ENCODE measurements around the gene ERCC5.

ERCC5 gene

DNA sequence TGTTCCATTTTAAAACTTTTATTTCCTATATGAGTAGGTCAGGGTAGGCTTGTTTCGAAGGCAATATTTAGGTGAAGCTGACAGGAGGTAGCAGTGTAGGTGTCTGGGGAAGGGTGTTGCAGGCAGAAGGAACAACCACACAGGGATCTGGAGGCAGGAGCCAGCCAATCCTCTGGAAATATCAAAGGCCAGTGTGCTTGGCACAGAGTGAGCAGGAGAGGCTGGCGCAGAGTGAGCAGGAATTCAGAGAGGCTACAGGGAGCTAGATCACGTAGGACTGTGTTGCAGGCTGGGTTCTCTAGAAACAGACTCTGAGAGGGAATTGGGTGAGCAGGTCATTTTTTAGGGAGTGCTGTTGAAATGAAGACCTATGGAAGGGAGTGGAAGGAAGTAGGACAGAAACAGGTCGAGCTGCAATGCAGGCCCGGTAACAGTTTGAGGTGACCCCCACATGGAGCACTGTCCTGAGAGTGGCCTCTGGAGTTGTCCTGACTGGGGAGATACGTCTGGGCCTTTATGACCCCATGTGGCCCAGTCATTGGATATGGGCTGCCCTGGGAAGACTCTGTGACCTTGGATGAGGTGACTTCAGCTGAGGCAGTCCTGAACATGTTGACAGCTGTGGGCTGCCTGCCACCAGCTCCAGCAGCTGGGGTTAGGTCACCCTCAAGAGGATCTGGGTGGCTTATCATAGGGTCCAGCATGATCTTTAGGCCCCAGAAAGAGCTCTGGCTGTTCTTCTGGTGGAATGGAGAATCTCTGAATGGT, 51.7 kb downstream of the ERCC5 start:
- DNase-seq = no peak

DNA sequence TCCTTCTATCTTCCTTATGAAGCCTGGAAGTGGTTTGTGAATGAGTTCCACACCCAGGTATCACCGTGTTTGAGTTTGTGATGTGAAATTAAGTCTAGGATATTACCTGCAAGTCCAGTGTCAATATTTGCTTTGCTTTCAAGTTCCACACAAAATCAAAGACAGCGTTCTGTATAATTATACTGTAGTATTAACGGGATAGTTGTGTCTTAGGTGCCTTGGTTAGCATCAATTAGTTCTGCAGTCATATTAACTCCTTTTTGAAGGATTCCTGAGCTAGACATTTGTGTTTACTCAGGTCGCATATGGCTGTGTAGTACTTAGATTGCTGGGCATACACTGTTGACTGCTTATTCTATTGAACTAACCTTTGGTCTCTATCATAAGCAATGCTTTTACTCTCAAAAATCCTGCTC, 54.4 kb downstream of the ERCC5 start:
- DNase-seq = no peak

DNA sequence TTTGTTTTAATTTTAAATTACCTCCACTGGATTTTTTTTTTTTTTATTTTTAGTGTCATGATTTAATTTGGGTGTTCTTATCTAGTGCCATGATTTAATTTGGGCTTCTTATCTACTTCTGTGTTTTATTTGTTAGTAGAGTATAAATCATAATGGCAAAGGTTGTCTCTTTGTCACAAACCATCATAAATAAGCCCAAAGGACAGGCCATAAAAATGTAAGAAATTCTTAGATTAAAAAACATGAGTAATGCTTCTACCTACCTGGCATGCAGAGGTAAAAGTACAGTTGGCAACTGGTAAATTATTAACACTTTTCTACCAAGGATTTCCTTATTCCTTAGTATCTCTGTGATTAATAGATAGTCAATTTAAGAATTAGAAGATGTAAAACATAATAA, 55.2 kb downstream of the ERCC5 start:
- DNase-seq = no peak

DNA sequence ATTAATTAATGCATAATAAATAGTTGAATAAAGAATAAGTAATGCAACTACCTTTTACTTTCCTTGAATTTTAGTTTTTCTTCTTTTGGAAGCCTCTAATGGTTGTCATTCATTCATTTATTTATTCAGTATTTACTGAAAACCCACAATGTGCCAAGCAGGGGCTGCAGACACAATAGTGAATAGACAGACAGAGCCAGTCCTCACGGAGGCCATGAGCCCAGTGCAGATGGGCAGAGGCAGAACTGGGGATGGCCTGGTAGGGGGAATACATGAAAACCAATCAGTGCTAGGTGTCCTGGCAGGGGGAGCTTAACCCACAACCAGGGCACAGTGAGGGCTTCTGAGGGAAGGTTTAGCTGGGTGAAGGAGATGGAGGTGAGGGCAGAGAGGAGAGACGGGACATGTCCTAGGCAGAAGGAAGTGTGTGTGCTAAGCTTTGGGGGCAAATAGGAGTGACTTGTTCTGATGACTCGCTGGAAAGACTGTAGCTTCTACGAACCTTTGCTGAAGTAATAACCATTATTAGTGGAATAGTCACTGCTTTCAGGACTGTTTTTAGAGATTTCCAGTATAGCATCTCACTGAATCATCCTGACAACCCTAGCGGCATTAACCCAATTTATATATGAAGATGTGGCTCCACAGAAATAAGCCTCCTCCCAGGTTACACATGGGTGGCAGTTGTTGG, 55.9 kb downstream of the ERCC5 start:
- no peak for DNase-seq

DNA sequence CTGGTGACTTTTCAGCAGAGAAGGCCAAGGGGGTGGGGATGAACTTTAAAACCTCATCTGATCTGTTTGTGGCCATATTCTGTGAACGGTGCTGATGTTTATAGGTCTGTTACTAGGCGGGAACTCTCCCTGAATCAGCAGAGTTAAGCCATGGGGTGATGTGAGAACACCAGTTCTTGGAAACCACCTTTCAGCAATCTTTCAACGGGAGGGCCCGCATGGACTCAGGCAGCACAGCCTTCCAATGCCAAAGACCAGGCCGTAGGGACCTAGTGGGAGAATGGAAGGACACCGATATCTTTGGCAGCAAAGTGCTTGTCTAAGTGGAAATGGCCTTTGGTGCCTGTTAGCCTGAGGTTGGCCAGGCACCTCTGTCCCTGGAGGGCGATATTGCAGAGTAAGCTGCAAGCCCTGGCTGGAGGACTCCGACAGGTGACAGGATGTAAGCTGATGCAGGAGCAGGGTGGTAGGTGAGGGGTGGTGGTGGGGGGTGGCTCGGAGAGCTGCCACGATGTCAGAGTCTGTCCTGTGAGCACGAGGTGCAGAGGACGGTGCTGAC, 57.0 kb downstream of the ERCC5 start:
- DNase-seq = no peak

DNA sequence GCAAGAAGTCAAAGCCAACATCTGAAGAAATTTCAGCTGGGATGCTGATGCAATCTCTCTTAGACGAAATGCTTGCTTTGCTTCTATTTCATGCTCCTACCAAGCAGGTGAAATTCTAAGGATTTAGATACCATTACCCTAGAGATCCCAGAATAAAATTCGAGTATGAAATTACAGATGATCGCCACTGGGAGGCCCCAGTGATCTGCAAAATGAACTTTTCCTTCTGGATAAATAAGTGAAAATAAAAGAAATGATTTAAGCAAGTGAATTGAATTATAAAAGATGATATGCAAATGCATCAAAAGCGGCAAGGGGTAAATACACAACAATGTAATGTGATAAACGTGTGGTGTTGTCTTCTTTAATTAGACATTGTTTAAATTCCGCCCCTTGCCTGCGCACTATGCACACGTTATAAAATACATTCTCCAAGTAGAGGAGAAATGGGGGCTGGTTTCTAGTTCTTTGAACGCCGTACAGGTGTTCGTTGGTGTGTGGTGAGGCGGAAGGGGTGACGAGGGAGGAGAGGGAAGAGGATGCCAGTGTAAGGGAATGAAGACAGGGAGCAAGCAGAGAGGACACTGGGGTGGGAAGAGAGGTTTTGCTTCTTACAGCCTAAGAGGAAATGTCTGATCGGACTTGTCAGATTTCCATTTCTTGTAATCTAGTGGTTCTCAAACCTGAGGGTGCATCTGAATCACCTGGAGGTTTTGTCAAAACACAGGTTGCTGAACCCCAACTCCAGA, 58.0 kb downstream of the ERCC5 start:
- no peak for DNase-seq

DNA sequence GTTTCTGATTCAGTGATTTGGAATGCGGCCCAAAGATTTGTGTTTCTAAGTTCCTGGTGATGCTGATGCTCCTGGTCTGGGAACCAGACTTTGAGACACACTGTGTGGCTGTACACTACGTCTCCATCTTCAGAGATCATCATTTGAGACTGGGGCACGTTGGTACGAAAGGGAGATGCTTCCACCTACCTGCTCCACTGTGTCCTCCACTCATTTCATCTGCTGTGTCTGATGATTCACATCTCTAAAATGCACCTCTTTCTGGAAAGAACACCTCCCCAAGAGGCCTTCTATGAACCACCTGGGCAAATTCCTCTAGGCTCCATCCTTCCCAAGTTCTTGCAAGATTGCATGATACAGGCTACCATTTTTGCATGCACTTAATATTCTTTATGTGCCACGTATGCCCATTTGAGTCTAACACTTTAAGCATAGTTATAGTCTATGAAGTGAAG, 58.6 kb downstream of the ERCC5 start:
- no peak for DNase-seq

DNA sequence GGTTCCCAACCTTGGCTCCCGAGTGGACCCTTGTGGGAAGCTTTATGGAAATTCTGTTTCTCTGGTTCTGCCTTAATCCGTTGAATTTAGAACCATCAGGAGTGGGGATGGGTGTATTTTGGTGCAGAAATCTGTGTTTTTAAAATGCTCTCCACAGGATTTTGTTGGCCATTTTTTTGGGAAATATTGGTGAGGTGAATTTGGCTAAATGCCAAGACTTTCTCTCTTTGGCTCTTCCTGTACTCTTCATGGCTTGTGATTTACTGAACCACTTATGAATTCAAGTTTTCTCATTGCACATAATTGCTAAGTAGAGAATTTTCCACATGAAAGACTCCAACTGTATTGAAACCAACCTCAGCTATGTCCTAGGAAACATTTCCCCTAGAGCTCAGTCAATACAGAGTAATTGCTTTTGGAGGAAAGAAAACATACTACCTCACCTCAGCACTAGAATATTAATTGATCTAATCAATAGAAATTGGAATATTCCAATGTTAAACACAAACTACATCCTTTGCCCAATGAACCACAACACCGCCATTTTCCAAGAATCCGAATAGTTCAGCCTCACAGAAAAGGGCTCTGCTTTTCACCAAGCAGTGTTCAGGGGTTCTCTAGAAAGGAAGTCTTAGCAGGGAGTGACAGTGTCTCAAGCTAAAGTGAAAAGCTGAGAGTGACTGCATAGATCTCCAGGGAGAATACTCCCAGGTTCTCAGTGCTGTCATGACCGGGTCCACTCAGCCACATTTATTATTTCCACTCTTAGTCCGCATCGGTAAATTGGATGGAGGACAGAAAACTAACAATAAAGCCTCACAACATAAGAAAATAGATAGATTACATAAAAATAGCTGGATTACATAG, 60.3 kb downstream of the ERCC5 start:
- DNase-seq = no peak

DNA sequence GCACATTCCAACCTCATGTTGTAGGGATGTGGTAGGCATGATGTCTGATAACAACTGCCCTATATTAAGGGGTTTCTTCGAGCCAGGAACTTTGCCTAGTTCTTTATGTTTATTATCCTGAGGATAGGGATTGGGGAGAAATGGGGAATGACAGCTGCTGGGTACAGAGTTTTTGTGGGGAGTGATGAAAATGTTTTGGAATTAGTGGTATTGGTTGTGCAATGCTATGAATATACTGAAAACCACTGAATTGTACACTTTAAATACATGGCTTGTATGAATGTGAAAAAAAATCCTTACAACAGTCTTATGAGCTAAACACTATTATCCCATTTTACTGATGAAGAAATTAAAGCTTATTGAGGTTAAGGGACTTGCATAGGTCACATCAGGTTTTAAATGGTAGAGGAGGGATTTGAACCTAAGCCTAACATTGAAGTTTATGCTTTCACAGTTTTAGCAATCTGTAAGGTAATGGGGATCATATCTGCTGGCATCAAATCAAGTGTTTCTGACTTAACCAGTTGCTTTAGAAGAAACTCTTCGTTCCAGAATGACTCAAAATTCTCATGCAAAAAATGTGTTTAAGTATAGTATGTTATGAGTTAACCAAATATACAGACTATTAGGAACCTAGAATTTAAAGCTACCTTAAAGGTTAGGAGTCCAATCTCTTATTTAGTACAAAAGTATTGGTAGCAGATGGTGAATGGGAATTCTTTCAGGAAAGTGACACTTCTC, 61.4 kb downstream of the ERCC5 start:
- DNase-seq = no peak

DNA sequence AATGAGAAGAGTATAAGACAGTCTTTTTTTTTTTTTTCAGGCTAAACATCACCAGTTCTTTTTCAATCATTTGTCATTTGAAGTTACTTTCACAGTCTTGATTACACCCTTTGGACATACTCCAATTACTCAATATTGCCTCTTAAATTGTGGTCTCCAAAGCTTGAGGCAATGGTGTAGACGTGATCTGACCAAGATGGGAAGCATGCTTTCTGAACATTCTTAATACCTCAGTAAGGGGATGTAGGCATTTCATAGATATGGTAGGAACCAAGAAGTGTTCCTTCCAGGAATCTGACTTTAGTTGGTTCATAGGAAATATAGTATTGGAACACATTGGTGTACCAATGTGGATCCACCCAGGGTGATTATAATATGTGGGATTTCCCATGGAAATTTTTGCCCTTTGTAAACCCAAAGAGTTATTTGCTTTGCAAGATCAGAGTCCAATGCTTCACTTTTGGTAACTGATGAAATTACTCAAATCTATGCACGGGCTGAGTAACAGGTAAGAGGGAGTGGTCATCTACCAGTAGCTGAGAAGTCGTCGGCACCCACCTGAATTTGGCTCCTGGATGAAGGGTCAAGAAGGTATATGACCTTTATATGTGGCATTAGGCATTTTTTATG, 62.2 kb downstream of the ERCC5 start:
- no peak for DNase-seq

DNA sequence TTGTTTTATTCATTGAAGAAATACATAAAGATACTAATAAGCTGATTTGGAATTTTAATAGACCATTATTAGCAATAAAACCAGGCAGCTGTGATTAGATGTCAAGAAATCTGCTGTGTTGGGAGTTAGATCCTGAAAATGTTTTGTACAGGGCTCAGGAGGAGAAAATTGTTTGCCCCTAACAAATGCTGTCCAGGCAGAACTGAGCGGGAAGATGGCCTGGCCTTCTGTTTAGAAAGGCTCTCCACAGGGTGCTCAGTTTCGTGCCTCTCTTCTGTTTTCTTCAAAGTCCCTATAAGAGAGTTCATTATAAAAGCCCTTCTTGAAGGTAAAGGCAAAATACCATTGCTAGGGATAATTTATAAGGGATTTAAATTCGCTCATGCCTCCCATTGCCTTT, 64.1 kb downstream of the ERCC5 start:
- no peak for DNase-seq

DNA sequence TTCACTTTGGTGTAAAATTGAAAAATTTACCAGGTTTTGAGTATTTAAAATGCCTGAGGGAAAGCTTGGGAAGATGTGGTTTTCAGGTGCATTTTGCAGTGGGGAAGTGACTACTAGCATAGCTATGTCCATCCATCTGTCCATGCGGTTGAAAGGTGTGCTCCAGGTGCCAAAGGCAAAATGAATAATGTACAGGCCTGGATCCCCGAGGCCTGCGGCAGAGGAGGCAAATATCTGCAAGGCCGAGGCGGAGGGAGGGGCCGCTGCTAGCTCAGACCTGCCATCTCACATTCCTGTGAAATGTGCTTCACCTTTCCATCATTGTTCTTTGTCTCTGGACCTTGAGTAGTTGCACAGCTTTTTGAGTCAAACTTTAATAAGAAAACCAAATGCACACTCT, 65.5 kb downstream of the ERCC5 start:
- no peak for DNase-seq

DNA sequence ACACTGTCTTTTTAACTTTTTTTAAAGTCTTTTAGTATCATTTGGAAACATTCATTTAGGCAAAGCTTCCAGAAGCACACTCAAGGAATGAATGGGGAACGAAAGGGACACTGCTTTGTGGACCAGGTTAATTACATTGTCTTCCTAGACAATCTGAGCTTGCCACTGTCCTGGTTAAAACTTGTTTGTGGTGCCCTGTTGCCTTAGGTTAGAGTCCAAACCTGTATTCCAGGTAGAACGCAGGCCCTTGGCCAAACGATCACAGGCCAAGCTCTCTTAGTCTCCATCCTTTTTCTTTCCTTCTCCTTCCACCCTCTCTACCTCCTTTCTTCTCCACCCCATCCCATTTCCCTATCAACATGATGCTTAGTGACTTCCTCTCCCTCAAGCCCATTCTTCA, 66.8 kb downstream of the ERCC5 start:
- no peak for DNase-seq

DNA sequence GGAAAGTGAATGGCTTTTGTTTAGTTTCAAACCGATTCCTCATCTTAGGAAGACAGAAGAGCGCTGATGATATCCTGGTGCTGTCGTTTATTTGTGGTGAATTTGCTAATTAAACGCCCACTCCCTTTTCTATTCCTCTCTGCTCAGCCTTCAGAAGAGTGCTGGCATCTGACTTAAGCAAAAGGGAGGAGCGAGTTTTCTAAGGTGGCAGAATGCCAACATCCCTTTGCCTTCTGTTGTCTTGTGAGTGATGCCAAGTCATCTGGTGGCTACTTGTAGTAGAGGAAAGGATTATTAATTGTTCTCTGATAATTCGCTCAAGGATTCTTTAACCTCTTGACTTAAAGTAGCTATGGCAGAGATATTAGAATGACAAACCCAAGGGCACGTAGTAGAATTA, 68.1 kb downstream of the ERCC5 start:
- DNase-seq = no peak

DNA sequence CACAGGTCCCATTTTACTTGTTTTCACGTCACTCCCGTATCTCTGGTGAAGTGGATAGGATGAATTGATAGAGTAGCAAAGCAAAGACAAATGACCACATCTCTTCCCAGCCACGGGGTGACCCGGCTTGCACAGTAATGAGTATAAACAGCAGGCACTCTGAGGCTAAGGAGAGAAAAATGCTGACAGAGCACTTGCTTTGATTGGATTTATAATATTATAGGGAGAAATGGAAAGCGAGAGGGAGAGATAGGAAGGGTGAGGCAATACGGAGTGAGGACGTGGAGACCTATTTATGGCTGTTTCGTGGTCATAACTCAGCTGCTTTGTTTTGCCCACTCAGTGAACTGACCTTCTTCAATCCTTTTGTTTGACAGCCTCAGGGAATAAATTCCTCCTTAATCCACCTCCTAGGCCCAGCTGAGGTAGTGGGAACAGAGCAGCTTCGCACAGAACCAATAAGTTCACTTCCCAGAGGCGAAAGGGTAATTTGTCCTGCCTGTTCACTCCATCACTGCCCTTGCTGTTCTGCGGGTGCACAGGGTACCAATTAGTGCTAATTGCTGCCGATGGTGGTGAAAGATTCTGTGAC, 68.6 kb downstream of the ERCC5 start:
- DNase-seq = no peak

DNA sequence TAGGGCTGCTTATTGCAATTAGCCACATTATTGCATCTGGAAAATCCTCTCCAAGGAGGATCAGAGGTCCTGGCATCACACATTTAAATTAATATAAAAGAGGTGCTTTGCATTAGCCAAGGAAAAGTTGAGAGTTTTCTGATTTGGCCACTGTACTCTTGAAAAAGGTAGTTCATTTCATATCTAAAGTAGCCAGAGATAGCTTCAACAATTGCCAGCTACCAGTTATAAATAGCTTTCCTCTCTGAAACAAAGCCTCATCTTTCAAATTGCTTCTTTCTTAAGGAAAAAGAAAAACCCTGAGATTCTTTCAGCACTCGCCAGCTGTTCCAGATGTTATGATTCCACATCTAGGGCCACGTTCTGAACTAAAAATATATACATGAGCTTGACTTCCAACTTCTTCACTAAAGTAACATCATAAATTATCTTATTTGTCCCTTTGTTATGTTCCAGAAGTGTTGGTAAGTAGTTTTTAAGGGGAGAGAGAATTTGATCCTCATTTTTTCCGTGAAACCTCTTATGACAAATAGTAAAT, 69.6 kb downstream of the ERCC5 start:
- no peak for DNase-seq

DNA sequence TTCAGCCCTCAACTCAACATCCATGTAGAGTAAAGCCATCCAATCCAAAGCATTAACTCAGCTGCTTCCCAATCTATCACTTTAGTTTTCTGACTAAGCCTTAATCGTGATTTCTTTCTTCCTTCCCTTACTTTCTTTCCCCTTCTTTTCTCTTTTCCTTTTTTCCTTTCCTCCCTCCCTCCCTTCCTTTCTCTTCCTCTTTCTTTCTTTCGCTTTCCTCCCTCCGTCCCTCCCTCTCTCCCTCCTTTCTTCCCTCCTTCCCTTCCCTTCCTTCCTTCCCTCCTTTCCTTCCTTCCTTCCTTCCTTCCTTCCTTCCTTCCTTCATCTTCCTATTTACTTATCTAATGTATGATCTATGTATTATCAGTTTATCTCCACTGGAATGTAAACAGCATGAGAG, 71.2 kb downstream of the ERCC5 start:
- no peak for DNase-seq

DNA sequence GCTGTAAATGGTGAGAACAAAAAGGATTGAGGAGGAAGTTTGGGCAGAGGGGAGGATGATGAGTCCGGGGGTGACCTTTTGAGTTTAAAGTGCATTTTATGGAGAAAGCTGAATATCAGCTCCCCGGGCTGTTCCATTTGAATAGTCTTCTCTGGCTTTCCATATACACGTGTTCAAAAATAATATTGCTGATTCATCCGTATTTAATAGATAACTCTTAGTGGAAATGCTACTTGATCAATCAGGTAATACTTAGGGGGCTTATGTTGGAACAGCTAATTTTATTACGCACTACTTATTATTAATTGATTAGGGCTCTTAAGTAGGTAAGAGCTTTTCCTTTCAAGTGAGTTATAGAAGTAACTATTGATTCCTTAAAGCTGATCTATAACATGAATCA, 76.4 kb downstream of the ERCC5 start:
- DNase-seq = no peak

All from GOT3 (cell line).